Peyer's patch (tissue), 4 donors: ENCODE data around the gene BICRA.

Source experiments
- CTCF ChIP-seq, 6 experiments: fragments of 450-650 bp in 4 of 6; fragments of 200-600 bp in 2 of 6; sonication (generic) in 1 of 6; IDR thresholded peaks; one replicate each; pipeline ENCODE4 v1.5.1; 2017 to 2019; ENCODE audit warnings: antibody characterized with exemption in 6 of 6, mild to moderate bottlenecking in 3 of 6, moderate library complexity in 1 of 6
- POLR2A ChIP-seq, 2 donors: fragments of 450-650 bp; IDR thresholded peaks; one replicate each; pipeline ENCODE4 v1.5.1; 2017; ENCODE audit warnings: antibody characterized with exemption in 2 of 2, mild to moderate bottlenecking in 2 of 2, moderate library complexity in 2 of 2

GRCh38 chr19:47607564-47608073 lies 1.3 kb upstream of the BICRA start:
- TF ChIP-seq CTCF (IDR thresholded peaks at IDR 0.05) (no peak), POLR2A (IDR thresholded peaks at IDR 0.05) (no peak)
